RWPE1 (cell line): ENCODE results near the gene SLC39A5.

ENCODE experiments used
- CTCF ChIA-PET: fragments of 350-600 bp; sonication (Branson Sonifier 250); formaldehyde crosslinking; extraction: SDS; loops from one replicate; lab custom pipeline; 2021; lab: Yijun Ruan, JAX
- POLR2A ChIA-PET: fragments of 400-600 bp; formaldehyde crosslinking; extraction: SDS; loops from one replicate; lab custom pipeline; 2020; ENCODE audit warnings: antibody characterized with exemption; ENCODE audit not compliant: low non-redundant PET; lab: Yijun Ruan, JAX
- DNase-seq: peaks from one replicate; pipeline ENCODE4 v3.0.0; 2012; ENCODE audit warnings: low spot score
- H3K27ac ChIP-seq: fragments of 450-650 bp; 2 replicates; pipeline ENCODE4 v1.5.1; 2017
- TF ChIP-seq, protein P1 (sequence below): fragments of 450-650 bp; conservative IDR thresholded peaks from 2 replicates; pipeline ENCODE4 v1.5.1; 2017; ENCODE audit warnings: low read depth, mild to moderate bottlenecking

The SLC39A5 gene

DNA sequence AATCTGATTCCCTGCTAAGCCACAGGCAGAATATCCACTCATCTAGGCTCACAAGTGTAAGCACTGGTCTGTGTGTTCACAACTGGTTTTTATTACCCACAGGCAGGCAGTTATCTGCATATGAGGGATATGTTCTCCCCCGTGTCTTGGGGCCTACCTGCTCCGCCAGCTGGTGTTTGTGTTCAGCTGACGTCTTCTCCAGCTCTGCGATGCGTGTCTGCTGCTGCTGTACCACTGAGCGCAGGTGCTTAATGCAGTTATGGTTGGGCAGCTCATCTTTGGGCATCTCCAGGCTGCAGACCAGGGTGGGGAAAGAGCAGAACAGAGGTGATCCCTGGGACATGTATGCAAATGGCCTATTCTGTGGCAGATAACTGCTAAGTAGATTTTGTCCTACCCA is 21.8 kb upstream of the SLC39A5 start:
- ChIA-PET CTCF (interaction anchor here (1.9 kb wide), 1 partner anchor 14 kb away, joined by 6 read pairs; the partner anchor contains the start of gene RNF41), POLR2A (interaction anchor here (0.5 kb wide), 1 partner anchor 15 kb away, joined by 3 read pairs; no protein-coding TSS in a partner anchor)
- no peak overlapping the region for H3K27ac ChIP-seq
- DNase-seq = no peak
- TF ChIP-seq, protein P1, sequence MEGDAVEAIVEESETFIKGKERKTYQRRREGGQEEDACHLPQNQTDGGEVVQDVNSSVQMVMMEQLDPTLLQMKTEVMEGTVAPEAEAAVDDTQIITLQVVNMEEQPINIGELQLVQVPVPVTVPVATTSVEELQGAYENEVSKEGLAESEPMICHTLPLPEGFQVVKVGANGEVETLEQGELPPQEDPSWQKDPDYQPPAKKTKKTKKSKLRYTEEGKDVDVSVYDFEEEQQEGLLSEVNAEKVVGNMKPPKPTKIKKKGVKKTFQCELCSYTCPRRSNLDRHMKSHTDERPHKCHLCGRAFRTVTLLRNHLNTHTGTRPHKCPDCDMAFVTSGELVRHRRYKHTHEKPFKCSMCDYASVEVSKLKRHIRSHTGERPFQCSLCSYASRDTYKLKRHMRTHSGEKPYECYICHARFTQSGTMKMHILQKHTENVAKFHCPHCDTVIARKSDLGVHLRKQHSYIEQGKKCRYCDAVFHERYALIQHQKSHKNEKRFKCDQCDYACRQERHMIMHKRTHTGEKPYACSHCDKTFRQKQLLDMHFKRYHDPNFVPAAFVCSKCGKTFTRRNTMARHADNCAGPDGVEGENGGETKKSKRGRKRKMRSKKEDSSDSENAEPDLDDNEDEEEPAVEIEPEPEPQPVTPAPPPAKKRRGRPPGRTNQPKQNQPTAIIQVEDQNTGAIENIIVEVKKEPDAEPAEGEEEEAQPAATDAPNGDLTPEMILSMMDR = no peak

DNA sequence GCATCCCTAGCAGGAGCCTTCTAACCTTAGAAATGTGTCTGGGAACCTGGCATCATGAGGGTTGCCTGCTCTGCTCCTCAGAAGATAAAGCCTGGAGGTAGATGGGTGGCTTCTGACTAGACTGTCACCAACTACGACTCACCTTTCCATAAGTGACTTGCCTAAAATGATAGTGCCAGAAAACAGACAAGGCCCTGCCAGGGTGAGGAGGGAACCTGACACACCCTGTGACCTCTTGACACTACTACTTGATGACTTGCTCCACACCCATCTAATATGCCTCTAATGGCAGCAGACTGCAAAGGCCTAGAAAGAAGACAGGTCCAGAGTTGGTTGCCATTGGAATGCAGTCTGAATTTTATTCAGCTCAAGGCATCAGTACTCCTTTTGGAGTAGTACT is 17.5 kb upstream of the SLC39A5 start:
- CTCF ChIA-PET = no interaction called here

DNA sequence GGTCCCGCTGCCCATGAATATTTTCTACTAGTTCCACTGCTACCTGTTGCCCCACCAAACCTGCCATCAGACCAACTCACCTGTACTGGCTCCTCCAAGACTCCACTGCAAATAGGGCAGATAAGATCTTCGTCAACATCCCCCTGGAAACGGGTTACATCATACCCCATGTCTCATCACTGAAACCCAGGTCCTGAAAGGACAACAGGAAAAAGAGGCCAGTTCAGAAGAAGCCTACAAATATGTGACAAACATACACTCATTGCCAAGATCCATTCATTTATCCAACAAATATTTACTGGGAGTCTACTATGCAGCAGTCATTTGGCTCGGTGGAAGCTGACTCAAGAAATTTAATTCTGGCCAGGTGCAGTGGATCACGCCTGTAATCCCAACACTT is 16.0 kb upstream of the SLC39A5 start:
- ChIA-PET CTCF (no interaction called here), POLR2A (no interaction called here)
- TF ChIP-seq, protein P1 = no peak
- no peak overlapping the region for H3K27ac ChIP-seq
- no peak for DNase-seq

More for the DNA sequence above, 17.5 kb upstream of the SLC39A5 start:
- no peak overlapping the region for H3K27ac ChIP-seq
- TF ChIP-seq, protein P1 = no peak
- POLR2A ChIA-PET = no interaction called here
- DNase-seq = no peak

DNA sequence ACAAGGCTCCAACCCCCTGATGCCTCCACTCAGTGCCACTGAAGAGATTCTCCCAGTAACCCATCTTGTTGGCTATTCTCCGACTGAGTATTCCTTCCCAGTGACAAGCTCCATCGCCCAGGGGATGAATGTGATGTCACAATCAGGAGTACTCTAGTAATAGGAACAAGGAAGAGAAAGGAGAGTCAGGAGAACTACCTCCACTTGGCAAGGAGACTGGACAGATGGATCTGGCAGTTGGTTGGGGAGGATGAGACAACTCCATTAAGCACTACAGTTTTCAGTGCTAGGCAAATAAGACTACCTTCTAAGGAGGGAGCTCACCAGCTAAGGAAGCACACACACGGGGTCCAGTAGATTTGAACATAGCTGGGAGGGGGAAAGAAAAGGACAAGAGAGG is 13.4 kb upstream of the SLC39A5 start:
- ChIA-PET POLR2A (no interaction called here), CTCF (no interaction called here)
- TF ChIP-seq, protein P1 = no peak
- no peak for DNase-seq
- H3K27ac ChIP-seq = 0 out of 2 replicates have a peak overlapping the region, but pooled peaks have one; percentile 2

DNA sequence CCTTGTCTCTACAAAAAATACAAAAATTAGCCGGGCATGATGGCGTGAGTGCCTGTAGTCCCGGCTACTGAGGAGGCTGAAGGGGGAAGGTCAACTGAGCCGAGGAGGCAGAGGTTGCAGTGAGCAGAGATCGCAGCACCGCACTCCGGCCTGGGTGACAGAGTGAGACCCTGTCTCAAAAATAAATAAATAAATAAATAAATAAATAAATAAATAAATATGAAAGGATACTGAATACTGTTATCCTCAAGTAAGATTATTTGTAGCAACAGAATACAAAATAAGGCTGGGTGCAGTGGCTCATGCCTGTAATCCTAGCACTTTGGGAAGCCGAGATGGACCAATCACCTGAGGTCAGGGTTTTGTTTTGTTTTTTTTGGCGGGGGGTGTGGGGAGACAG is 10.0 kb upstream of the SLC39A5 start:
- peak overlapping the region; percentile 97 for H3K27ac ChIP-seq
- TF ChIP-seq, protein P1 = no peak
- DNase-seq = no peak
- CTCF ChIA-PET = interaction anchor here (0.6 kb wide), 1 partner anchor 31 kb away, joined by 3 read pairs; the partner anchor contains the start of gene SMARCC2
- POLR2A ChIA-PET = no interaction called here

DNA sequence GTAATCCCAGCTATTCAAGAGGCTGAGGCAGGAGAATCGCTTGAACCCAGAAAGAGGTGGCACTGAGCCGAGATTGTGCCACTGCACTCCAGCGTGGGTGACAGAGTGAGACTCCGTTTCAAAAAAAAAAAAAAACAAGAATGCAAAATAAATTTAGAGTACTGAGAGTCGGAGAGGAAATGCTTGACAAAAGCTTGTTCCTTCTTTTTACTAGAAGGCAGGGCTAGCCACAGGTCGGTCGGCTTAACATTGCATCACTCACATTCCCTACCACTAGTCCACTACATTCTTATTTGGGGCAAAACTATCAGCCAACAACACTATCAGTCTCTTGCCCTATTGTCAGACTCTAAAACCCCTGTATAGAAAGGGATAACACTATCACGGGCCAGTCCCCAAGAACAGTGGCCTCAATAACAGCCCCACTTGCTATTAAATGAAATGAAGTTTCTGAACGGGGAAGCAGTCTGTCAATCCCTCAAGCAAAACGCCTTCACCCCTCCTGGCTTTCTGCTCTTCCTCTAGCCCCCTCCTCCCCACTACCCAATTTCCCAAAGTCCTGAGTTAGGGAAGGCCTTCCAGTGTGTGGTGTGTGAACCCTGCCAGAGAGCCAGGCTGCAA is 9.1 kb upstream of the SLC39A5 start:
- TF ChIP-seq, protein P1 = no peak
- H3K27ac ChIP-seq = peak overlapping the region; percentile 97
- ChIA-PET CTCF (interaction anchor here (0.6 kb wide), 2 partner anchors 31 to 1911 kb away, joined by 3 read pairs; partner anchors contain the start of gene SMARCC2), POLR2A (interaction anchor here (0.6 to 1.6 kb wide), 3 partner anchors 19 to 55 kb away, joined by 4 to 7 read pairs (median 6); partner anchors contain the start of gene SMARCC2)
- DNase-seq = no peak
